SH-SY5Y (cell line): ENCODE results near the gene GIPC1.

Experiments
- GATA2 ChIP-seq: IDR thresholded peaks from 2 replicates; pipeline ENCODE4 v1.6.1; 2011; ENCODE audit warnings: mild to moderate bottlenecking, low read depth, low read length
- GATA3 ChIP-seq: IDR thresholded peaks from 2 replicates; pipeline ENCODE4 v1.6.1; 2011; ENCODE audit warnings: low read depth, mild to moderate bottlenecking, low read length, moderate library complexity

DNA sequence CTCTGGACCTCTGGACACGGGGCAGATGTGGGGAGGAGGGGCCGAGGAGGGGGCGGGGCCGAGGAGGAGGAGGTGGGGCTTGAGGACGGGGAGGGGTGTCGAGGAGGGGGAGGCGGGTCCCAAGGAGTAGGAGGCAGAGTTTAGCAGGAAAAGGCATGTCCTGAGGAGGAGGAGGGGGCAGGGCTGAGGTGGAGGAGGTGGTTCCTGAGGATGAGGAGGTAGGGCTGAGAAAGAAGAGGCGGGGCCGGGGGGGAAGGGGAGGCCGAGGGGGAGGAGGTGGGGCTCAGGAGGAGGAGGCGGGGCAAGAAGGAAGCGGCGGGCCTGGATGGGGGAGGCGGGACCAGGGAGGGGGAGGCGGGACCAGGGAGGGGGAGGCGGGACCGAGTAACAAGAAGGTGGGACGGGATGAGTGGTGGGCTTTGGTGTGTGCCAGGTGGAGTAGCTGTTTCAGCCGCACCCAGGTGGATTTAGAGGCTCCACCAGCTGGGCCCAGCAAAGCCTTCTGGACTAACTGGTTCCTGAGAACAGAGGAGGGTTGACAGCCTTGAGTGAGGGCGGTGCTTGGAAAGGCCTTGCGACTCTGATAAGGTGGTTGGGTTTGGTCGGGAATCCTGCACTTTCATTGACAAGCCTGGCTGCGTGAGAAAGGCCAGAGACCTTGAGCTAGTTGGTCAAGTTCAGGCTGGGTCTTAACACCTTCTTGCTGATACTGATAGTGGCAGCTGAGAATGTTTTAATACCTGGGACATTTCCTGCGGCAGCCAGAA lies 41.2 kb upstream of the GIPC1 start:
- TF ChIP-seq GATA2 (no peak), GATA3 (no peak)
